NCI-H526 treated with DMSO at 0.1 percent for 48 hours (cell line): ENCODE results near the gene CDC14A.

ENCODE experiments used
- DNase-seq: peaks from one replicate; lab custom pipeline; 2025; lab: John Stamatoyannopoulos, UW

Gene CDC14A

GRCh38 chr1:100494393-100495084 is 142.2 kb downstream of the CDC14A start:
- no peak for DNase-seq

GRCh38 chr1:100496896-100497295 is 144.6 kb downstream of the CDC14A start:
- no peak for DNase-seq

GRCh38 chr1:100497796-100498195 is 145.5 kb downstream of the CDC14A start:
- no peak for DNase-seq

- no peak for DNase-seq
Measured at GRCh38 chr1:100499194-100499811, 147.0 kb downstream of the CDC14A start.

GRCh38 chr1:100502052-100502792 is 149.9 kb downstream of the CDC14A start:
- DNase-seq = peak; percentile 18

- DNase-seq = no peak
Measured at GRCh38 chr1:100506217-100506616, 153.9 kb downstream of the CDC14A start.

- DNase-seq = no peak
Measured at GRCh38 chr1:100510451-100510850, 158.1 kb downstream of the CDC14A start.

GRCh38 chr1:100511058-100511457 is 158.8 kb downstream of the CDC14A start:
- DNase-seq = no peak

- no peak for DNase-seq
Measured at GRCh38 chr1:100511773-100512172, 159.5 kb downstream of the CDC14A start.

- no peak for DNase-seq
Measured at GRCh38 chr1:100512803-100513352, 160.6 kb downstream of the CDC14A start.

- DNase-seq = no peak
Measured at GRCh38 chr1:100516857-100517256, 164.6 kb downstream of the CDC14A start.

GRCh38 chr1:100517515-100517914 is 165.2 kb downstream of the CDC14A start:
- no peak for DNase-seq

GRCh38 chr1:100518023-100518422 is 165.7 kb downstream of the CDC14A start:
- no peak for DNase-seq

- no peak for DNase-seq
Measured at GRCh38 chr1:100523038-100523652, 170.8 kb downstream of the CDC14A start.

GRCh38 chr1:100524355-100524754 is 172.0 kb downstream of the CDC14A start:
- DNase-seq = no peak

- no peak for DNase-seq
Measured at GRCh38 chr1:100526894-100527293, 174.6 kb downstream of the CDC14A start.

GRCh38 chr1:100528871-100529270 is 176.6 kb downstream of the CDC14A start:
- DNase-seq = no peak

GRCh38 chr1:100530141-100530540 is 177.8 kb downstream of the CDC14A start:
- no peak for DNase-seq

- DNase-seq = no peak
Measured at GRCh38 chr1:100530880-100531487, 178.7 kb downstream of the CDC14A start.

- no peak for DNase-seq
Measured at GRCh38 chr1:100532645-100533044, 180.3 kb downstream of the CDC14A start.

- no peak for DNase-seq
Measured at GRCh38 chr1:100535264-100535663, 183.0 kb downstream of the CDC14A start.

GRCh38 chr1:100536031-100536430 is 183.7 kb downstream of the CDC14A start:
- no peak for DNase-seq
